ENCODE data around the gene OTOP2.

DNA sequence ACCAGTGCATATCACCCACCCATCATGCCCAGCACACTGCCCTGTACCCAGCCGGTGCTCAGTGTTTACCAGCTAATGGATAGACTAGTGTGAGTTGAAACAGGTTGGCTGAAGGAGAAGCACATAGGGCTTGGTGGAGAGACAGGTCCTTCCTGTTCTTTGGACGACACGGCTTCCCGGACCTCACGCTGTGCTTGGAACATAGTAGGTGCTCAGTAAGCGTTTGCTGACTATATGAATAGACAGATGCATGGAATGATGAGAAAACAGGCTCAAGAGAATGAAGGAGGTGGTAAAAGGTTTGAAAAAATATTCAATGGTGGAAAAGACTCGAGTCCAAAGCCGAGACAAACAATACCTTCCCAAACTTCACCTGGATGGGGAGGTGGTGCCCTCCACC is 23.9 kb upstream of the OTOP2 start:
- TF ChIP-seq SP1 (CRISPR knock-in tag; conservative IDR thresholded peaks at IDR 0.05), result no peak
- no peak for TF ChIP-seq NR3C1 (CRISPR knock-in tag; conservative IDR thresholded peaks at IDR 0.05; ENCODE audit: low read depth)
- TF ChIP-seq CTCF (IDR thresholded peaks at IDR 0.05), result no peak
- TF ChIP-seq NR1H2 (CRISPR knock-in tag; IDR thresholded peaks at IDR 0.05), result no peak
- TF ChIP-seq, protein P1, sequence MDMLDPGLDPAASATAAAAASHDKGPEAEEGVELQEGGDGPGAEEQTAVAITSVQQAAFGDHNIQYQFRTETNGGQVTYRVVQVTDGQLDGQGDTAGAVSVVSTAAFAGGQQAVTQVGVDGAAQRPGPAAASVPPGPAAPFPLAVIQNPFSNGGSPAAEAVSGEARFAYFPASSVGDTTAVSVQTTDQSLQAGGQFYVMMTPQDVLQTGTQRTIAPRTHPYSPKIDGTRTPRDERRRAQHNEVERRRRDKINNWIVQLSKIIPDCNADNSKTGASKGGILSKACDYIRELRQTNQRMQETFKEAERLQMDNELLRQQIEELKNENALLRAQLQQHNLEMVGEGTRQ (CRISPR knock-in tag; IDR thresholded peaks at IDR 0.05), result no peak
- TF ChIP-seq NFYB (CRISPR knock-in tag; conservative IDR thresholded peaks at IDR 0.05; ENCODE audit: low read depth), result no peak
- TF ChIP-seq MAX (CRISPR knock-in tag; IDR thresholded peaks at IDR 0.05), result no peak
- TF ChIP-seq, protein P2, sequence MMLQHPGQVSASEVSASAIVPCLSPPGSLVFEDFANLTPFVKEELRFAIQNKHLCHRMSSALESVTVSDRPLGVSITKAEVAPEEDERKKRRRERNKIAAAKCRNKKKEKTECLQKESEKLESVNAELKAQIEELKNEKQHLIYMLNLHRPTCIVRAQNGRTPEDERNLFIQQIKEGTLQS (CRISPR knock-in tag; conservative IDR thresholded peaks at IDR 0.05), result no peak
